ENCODE data around the gene TDRD15.

Gene TDRD15

DNA sequence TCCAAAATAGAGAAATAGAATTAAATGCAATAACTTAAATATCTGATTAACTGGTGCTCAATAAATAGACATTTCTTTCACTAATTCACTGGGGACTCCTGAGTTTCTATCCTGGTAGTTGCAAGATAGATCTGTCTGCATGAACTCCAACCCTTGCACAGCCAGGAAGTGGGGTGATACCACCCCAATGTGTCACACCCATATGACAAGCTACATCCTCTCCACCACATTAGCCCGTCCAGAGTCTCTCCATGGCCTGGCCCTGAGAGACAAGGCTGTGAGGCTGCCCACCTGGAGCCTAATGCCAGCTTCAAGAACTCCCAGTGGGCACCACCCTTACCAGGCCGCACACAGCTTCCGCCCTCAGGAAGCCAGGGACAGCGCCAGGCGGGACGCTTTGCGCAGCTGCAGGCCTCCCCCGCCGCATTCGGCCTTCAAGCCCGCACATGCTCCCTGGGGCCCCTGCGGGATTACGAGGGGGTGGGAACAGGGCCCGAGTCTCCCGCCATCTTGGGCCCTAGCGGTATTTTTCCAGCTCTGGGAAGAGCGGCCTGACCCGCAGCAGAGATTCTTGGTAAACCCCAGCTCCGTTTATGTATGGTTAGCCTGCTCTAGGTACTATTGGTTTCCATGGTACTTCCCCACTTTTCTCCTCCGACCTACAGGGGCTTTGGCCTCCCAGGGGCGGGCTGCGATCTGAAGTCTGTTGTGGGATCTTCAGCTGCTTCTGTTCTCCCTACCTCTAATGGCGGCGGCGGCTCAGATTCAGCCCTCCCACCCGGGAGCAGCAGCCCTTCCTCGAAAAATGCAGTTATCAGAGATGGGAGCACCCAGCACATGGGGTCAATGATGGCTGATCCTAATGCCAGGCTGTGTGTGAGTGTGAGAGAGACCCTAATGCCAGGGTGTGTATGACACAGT lies at the start of gene TDRD15:
TDRD15 (plus strand) TSS at position 496 of the 921 bp plus-strand sequence. CDS start 13,500 bp downstream, outside the sequence.
- no peak for DNase-seq

GRCh38 chr2:21078296-21078695 lies 45.5 kb upstream of the TDRD15 start:
- no peak for DNase-seq

- no peak for DNase-seq
Observed at GRCh38 chr2:21083482-21083881, 40.3 kb upstream of the TDRD15 start.

- no peak for DNase-seq
Observed at GRCh38 chr2:21084401-21084800, 39.4 kb upstream of the TDRD15 start.

GRCh38 chr2:21092308-21092869 lies 31.4 kb upstream of the TDRD15 start:
- no peak for DNase-seq

DNA sequence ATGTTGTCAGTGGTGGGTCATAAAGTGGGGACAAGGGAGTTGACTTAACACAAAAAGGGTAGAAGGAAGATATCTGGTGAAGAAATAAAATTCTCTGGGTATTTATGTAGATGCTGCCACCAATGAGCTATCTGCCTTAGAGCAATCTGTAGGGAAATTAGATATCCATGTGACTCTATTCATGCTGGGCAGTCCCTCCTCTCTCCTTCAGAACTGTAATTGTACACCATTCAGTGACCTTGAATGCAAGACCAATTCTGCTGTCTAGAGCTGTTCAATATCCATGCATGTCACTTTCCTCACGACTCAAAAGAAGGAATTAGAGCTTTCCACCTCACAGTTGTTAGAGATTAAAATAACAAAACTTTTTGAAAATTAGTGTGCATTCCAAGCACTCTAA lies 28.6 kb upstream of the TDRD15 start:
- DNase-seq = no peak

- DNase-seq = no peak
Observed at GRCh38 chr2:21095714-21096113, 28.1 kb upstream of the TDRD15 start.

DNA sequence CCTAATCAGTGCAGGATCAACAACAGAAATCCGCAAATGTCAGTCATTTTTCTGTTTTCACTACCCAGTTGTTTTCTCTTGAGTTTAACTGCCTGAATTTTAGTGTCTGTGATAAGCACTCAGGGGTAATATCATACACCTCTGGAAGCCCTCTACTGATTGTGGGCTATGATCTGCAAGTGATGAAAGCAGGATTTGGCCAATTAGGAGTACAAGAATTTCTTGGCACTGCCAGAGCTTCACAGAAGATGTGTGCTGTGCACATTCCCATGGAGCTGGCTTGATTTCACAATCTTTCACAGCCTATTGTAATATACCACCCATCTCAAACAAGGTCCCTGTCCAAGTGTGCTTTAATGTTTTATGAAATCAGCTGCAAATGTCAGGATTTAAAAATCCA lies 27.3 kb upstream of the TDRD15 start:
- no peak for DNase-seq

- DNase-seq = no peak
Observed at GRCh38 chr2:21097331-21097730, 26.4 kb upstream of the TDRD15 start.

DNA sequence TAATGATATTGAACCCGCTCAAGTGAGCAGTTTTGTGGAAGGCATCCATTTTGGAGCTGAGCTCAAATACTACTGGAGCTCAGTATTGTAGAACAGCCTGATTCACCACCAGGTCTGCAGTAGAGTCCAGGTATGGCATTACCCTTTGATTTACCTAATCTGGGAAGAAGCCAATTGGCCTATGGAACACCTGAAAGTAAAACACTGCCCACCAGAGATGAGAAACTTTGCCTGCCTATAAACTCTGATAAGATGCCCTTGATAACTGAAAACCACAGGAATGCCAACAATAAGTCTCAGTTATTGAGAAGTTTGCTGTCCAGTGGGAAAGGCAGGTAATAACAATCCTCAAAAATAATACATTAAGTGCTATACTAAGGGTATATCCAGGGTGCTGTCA lies 25.5 kb upstream of the TDRD15 start:
- no peak for DNase-seq

DNA sequence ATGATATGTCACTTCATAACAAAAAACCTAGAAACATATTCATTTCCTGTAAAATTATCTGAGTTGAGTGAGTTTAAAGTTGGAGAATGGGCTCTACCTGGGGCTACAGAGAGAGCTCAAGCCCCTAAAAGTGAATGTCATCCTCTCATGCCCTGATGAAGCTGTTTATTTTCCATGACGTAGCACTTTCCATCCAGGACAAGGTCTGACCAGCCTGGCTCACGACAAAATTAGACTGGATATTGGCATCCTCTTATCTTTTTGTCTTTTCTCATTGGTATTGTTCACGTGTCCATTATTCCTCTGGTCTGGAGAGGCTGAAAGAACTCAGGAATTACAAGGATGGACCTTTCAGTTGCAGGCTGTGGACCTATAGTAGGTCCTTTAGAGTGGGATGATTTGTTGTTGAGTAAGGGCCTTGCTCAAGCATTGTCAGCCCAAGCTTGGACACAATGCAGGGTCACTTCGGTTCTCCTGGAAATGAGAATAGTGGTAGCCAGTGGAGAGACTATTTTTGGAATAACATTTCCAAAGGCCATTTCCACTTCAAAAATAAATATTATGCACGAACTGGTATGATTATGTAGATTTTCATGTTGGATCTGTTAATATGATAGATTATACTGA lies 24.4 kb upstream of the TDRD15 start:
- DNase-seq = no peak

DNA sequence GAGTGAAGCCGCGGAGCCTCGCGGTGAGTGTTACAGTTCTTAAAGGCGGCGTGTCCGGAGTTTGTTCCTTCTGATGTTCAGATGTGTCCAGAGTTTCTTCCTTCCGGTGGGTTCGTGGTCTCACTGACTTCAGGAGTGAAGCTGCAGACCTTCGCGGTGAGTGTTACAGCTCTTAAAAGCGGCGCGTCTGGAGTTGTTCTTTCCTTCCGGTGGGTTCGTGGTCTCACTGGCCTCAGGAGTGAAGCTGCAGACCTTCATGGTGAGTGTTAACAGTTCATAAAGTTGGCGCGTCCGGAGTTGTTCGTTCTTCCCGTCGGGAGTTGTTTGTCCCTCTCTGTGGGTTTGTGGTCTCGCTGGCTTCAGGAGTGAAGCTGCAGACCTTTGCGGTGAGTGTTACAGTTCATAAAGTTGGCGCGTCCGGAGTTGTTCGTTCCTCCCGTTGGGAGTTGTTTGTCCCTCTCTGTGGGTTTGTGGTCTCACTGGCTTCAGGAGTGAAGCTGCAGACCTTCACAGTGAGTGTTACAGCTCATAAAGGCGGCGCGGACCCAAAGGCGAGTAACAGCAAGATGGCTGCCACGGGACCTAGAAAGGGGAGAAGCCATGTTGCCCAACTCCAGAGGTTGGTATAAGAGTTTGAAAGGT lies 22.1 kb upstream of the TDRD15 start:
- DNase-seq = peak; percentile 29

GRCh38 chr2:21102356-21102755 lies 21.4 kb upstream of the TDRD15 start:
- DNase-seq = no peak

GRCh38 chr2:21103274-21103891 lies 20.4 kb upstream of the TDRD15 start:
- DNase-seq = no peak

DNA sequence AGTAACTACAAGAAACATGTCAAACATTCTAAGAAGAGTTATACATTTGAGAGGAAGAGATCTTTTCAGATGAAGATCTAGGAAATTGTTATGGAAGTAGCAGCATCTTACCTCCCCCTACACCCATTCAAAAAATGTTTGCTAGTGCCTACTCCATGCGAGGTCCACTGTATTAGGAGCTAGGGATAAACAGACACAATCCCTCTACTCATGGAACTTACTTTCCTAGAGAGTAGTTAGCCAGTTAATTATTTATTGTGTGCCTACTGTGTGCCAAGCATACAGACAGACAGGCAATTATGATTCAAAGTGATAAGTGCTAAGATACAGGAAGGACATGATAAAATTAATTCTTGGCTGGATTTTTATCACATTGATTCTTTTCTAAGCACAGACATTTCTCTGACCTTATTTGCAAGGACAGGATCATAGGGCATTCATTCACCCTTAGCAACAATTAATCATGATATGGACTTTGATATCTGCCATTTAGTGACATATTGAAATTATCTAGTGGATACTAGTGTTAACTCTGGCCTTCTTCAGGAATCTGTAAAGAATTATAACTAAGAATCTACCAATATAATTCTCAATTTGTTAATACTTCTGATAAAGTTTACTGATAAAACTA lies 19.6 kb upstream of the TDRD15 start:
- DNase-seq = no peak

- no peak for DNase-seq
Observed at GRCh38 chr2:21111012-21111411, 12.8 kb upstream of the TDRD15 start.

GRCh38 chr2:21117688-21118087 lies 6.1 kb upstream of the TDRD15 start:
- no peak for DNase-seq

- DNase-seq = no peak
Observed at GRCh38 chr2:21118302-21118920, 5.4 kb upstream of the TDRD15 start.

DNA sequence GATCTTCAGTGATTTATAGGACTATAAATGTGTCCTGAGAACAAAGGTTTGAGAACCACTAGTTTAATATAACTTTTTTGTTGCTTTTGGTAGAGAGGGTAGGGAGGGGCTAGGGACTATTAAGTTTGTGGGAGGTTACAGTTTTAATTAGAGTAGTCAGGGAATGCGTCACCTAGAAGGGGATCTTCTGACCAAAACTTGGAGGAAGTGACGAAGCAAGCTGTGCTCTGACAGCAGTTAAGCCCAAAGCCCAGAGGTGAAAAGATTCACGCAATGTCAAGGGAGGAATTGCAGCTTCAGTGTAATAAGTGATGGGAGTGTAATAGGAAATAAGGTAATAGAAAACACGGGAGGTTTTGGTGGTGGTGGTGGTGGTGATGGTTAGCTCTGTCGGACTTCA lies 8.1 kb downstream of the TDRD15 start:
- DNase-seq = no peak

DNA sequence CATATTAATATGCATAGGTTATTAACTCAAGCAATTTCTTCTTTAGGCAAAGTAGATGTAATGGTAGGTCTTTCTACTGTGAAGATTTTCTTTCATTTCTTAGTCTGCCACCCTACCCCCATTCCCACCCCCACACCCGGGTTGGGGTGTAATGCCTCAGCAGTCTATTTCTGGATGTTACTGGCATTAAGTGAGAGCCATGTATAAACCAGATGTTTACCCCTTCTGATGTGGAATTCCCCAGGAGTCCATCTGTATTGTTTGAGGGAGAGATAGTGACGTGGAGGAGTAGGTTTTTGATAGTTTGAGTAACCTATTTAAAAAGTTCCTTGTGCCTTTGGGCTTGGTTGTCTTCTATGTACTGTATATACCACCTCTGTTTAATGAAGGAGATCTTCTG lies 11.8 kb downstream of the TDRD15 start:
- DNase-seq = no peak

GRCh38 chr2:21142149-21142548 lies 18.4 kb downstream of the TDRD15 start:
- DNase-seq = no peak

DNA sequence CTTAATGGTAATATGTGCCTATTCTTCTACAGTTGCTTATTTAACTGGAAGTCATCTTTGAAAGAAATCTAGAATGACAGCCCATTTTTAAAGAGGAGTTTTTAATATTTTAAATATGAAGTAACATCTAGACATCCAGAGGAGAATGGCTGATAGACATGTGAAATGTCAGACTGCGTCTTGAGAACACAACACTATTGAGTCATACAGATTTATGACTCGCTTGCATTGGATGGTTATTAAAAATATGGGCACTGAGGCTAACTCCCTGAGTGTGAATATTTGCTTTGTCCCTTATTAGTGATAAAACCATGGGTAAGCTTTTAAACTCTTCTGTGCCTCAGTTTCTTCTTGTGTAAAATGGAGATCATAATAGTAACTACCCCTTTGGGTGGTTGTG lies 22.9 kb downstream of the TDRD15 start:
- DNase-seq = no peak

Data from KG1 (cell line).